DLD1 (cell line): Measurements from ENCODE around the gene KCTD17.
"Not testable (repeated sequence)": the region's sequence is repeated elsewhere in the genome, so short reads cannot be mapped to it uniquely, and the experiment has no call there.

Experiments used
- in situ Hi-C: cut with HindIII; loops from 2 replicates; pipeline ENCODE4 v1.10.0; 2017; ENCODE audit warnings: low sequenced_read_pairs

The KCTD17 gene

DNA sequence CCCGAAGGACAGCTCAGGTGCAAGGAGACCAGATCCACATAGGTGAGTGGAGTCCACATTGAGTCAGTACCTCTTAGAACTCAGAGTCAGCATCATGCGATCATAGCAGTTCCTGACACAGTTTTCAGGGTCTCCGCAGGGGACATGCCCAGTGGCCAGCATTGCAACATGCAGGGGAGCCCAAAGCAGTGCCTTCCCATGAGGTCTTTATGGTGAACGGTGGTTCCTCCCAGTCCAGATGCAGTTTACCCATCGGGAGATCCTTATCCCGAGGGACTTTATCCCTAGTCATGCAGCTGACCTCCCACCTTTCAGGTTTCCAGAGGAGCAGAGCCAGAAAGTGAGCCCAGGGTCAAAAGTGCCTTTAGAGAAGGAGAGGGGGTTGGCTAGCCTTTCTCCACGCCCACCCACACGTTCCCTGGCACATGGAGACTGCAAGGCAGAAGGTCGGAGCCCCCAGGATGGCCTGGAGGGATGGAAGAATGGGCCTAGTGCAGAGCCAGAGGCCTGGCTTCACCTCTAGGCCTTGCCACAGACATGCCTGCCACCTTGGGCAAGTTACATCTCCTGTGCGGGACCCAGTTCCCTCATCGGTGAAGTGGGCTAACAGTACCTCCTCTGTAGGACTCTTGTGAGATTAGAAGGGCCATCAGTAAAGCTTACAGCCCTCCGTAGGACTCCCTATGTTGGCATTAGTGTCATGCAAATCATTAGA lies 6.4 kb downstream of the KCTD17 start:
- in situ Hi-C loops: loop anchor here (10.0 kb wide), 1 partner anchor 127 kb away; the partner anchor contains the start of gene C1QTNF6

GRCh38 chr22:37058917-37059701 lies 7.6 kb downstream of the KCTD17 start:
- in situ Hi-C loops: loop anchor here (10.0 kb wide), 1 partner anchor 126 kb away; the partner anchor contains the start of gene C1QTNF6

DNA sequence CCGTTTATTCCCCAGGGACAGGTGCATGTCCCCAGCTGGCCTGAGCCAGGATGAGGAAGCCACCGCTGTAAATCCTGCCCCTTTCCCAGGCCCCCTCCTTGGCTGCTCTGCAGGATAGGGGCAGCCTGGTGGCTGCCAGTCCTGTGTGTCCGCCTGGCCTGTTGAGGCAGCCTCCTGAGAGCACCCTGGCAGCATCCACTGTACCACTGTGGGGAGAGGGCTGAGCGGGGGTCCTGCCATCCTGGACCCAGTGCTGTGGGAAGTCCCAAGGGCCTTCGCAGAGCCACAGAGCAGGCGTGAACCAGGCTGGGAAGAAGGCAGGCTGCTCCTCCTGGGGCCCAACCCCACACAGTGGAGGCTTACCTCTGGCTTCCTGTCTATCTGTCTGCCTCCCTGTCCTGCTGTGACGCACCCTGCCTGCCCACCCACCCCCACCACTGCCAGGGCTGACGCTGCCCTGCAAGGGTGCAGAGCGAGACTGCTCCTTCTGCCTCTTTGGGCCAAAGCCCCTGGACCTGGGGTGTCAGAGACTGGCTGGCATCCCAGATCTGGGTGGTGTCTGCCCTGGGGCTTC lies 8.4 kb downstream of the KCTD17 start:
- in situ Hi-C loops: loop anchor here (10.0 kb wide), 1 partner anchor 125 kb away; the partner anchor contains the start of gene C1QTNF6

- in situ Hi-C loops: no loop called here
Measured at GRCh38 chr22:37060801-37061610, 9.5 kb downstream of the KCTD17 start.

- in situ Hi-C loops: no loop called here
Measured at GRCh38 chr22:37061611-37062375, 10.3 kb downstream of the KCTD17 start.

- in situ Hi-C loops: no loop called here
Measured at GRCh38 chr22:37062376-37062675, 10.8 kb downstream of the KCTD17 start.

GRCh38 chr22:37062702-37063381 lies 11.3 kb downstream of the KCTD17 start:
- in situ Hi-C loops: no loop called here

- in situ Hi-C loops: no loop called here
Measured at GRCh38 chr22:37063431-37064420, 12.2 kb downstream of the KCTD17 start.

- in situ Hi-C loops: no loop called here
Measured at GRCh38 chr22:37064553-37064952, 13.0 kb downstream of the KCTD17 start.

- in situ Hi-C loops: no loop called here
Measured at GRCh38 chr22:37065180-37065579, 13.6 kb downstream of the KCTD17 start.

DNA sequence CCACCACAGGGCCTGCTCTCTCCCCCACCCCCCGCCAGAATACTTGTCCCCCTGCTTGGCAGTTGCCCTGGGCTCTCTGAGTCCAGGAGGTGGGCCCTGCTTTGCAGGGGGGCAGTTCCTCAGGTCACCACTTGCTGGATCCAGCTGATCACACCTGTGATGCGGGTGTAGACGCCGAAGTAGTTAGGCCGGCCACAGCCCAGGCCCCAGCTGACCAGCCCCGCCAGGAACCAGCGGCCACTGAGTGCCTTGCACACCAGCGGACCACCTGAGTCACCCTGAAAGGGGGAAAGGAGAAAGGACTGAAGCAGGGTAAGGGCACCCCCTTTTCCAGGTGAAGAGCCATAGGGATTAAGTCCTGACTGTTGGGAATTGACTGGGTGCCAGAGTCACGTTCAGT lies 14.4 kb downstream of the KCTD17 start:
- in situ Hi-C loops: no loop called here

DNA sequence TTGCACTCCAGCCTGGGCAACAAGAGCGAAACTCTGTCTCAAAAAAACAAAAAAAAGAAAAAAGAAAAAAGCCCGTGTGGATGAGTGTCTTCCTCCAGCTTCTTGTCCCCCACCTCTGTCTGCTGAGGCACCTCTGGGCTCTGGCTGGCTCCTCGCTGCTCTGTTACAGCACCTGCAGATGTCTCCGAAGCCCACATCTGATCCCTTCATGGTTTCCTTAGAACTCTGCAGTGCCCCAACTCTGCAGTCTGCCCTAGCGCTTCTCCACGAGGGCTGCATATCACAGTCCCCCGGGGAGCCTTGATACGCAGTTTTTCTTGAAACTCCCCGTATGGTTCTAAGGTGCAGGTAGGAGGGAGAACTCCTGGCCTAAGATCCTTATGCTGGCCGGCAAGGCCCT lies 15.9 kb downstream of the KCTD17 start:
- in situ Hi-C loops: no loop called here

DNA sequence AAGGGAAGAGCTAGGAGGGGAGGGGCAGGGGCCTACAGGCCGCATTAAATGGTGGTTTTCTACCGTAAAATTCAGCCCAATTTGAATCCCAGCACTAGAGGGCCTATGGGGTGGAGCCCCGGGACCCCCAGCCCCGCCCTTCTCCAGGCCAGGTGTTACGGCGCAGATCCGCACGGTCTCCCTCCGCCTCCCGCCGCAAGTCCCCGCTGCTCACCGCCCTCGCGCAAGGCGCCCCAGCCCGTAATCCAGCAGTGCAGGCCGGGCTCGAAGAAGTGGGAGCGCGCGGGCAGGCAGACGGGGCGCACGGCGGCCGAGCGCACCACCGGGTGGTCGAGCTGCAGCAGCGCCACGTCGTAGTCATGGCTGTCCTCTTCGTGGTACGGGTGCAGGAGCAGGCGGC lies 17.3 kb downstream of the KCTD17 start:
- in situ Hi-C loops: no loop called here

GRCh38 chr22:37069319-37069718 lies 17.8 kb downstream of the KCTD17 start:
- in situ Hi-C loops: no loop called here

- in situ Hi-C loops: no loop called here
Measured at GRCh38 chr22:37069719-37070118, 18.2 kb downstream of the KCTD17 start.

GRCh38 chr22:37070334-37070733 lies 18.8 kb downstream of the KCTD17 start:
- in situ Hi-C loops: no loop called here

DNA sequence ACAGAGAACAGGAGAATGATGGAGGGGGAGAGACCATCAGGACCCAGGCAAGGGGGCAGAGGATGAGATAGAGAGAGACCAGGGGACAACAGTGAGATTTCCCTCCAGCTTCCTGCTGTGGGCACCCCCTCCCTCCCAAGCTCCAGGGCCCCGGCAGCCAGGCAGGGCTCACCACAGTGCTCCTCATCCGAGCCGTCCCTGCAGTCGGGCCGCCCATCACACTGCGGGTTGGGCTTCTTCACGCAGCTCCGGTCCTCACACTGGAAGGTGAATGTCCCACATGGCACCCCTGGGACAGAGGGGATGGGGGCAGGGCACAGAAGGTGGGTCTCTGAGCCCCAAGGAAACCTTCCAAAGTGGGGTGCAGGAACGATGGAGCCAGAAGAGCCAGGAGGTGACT lies 19.2 kb downstream of the KCTD17 start:
- in situ Hi-C loops: no loop called here

DNA sequence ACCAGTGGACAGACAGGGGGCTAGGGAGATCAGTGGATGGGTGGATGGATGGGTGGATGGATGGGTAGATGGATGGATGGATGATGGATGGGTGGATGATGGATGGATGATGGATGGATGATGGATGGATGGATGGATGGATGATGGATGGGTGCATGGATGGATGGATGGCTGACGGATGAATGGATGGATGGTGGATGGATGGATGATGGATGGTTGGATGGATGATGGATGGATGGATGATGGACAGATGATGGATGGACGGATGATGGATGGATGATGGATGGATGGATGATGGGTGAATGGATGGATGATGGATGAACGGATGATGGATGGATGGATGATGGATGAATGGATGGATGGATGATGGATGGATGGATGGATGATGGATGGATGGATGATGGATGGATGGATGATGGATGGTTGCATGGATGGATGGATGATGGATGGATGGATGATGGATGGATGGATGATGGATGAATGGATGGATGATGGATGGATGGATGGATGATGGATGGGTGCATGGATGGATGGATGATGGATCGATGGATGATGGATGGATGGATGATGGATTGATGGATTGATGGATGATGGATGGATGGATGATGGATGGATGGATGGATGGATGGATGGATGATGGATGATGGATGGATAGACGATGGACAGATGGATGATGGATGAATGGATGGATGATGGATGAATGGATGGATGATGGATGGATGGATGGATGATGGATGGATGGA lies 20.5 kb downstream of the KCTD17 start:
- in situ Hi-C loops: not testable (repeated sequence)
